HG03354 (cell line): ENCODE measurements around the gene PCDHGA10.
"Not testable (repeated sequence)": the region's sequence is repeated elsewhere in the genome, so short reads cannot be mapped to it uniquely, and the experiment has no call there.

Experiments used
- ATAC-seq: cut with Tn5 transposase; IDR thresholded peaks from one replicate; pipeline ENCODE4 v1.9.1; 2021; ENCODE audit warnings: mild to moderate bottlenecking; ENCODE audit not compliant: unreplicated experiment, poor library complexity, severe bottlenecking

Gene PCDHGA10

DNA sequence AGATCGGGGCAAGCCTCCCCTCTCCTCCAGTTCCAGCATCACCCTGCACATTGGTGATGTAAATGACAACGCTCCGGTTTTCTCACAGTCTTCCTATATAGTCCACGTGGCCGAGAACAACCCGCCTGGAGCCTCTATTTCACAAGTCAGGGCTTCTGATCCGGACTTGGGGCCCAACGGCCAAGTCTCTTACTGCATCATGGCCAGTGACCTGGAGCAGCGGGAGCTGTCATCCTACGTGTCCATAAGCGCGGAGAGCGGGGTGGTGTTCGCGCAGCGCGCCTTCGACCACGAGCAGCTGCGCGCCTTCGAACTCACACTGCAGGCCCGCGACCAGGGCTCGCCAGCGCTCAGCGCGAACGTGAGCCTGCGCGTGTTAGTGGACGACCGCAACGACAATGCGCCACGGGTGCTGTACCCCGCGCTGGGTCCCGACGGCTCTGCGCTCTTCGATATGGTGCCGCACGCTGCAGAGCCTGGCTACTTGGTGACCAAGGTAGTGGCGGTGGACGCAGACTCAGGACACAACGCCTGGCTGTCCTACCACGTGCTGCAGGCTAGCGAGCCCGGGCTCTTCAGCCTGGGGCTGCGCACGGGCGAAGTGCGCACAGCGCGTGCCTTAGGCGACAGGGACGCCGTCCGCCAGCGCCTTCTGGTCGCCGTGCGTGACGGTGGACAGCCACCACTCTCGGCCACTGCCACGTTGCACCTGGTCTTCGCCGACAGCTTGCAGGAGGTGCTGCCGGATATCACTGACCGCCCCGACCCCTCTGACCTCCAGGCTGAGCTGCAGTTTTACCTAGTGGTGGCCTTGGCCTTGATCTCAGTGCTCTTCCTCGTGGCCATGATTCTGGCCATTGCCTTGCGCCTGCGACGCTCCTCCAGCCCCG, 23.4 kb upstream of the PCDHGA10 start:
- no peak for ATAC-seq

DNA sequence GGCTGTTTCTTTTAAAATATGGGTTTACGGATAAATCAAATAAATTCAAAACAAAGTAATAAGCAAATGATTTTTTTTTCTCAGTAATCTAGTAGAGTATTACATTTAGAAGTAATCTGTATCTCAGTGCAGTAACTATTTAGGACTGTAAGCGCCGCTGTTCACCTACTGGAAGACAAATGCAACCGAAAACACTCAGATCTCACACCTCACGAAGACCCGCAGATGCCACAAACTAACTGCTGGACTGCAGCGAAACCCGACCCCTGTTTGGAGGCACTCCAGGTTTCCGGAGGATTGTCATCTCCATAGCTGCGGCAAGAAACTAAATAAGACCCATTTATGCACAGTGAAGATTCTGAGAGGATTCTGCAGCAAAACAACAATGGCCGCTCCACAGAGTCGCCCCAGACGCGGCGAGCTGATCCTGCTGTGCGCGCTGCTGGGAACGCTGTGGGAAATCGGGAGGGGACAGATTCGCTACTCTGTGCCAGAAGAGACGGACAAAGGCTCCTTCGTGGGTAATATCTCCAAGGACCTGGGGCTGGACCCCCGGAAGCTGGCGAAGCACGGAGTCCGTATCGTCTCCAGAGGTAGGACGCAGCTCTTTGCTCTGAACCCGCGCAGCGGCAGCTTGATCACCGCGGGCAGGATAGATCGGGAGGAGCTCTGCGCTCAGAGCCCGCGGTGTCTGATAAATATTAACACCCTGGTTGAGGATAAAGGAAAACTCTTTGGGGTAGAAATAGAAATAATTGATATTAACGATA, 20.2 kb upstream of the PCDHGA10 start, which contains the start of gene PCDHGA8:
TSS of gene PCDHGA8 (plus strand) at position 205 of the 770 bp plus-strand sequence. CDS start at position 386, 181 bp downstream.
- no peak for ATAC-seq

DNA sequence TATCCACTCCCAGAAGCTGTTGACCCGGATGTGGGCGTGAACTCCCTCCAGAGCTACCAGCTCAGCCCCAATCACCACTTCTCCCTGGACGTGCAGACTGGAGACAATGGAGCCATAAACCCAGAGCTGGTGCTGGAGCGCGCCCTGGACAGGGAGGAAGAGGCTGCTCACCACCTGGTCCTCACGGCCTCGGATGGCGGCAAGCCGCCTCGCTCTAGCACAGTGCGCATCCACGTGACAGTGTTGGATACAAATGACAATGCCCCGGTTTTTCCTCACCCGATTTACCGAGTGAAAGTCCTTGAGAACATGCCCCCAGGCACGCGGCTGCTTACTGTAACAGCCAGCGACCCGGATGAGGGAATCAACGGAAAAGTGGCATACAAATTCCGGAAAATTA, 19.5 kb upstream of the PCDHGA10 start:
- ATAC-seq, result no peak

DNA sequence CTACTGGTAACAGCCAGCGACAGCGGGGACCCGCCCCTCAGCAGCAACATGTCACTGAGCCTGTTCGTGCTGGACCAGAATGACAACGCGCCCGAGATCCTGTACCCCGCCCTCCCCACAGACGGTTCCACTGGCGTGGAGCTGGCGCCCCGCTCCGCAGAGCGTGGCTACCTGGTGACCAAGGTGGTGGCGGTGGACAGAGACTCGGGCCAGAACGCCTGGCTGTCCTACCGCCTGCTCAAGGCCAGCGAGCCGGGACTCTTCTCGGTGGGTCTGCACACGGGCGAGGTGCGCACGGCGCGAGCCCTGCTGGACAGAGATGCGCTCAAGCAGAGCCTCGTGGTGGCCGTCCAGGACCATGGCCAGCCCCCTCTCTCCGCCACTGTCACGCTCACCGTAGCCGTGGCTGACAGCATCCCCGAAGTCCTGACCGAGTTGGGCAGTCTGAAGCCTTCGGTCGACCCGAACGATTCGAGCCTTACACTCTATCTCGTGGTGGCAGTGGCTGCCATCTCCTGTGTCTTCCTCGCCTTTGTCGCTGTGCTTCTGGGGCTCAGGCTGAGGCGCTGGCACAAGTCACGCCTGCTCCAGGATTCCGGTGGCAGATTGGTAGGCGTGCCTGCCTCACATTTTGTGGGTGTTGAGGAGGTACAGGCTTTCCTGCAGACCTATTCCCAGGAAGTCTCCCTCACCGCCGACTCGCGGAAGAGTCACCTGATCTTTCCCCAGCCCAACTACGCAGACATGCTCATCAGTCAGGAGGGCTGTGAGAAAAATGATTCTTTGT, 18.2 kb upstream of the PCDHGA10 start:
- not testable (repeated sequence) for ATAC-seq

DNA sequence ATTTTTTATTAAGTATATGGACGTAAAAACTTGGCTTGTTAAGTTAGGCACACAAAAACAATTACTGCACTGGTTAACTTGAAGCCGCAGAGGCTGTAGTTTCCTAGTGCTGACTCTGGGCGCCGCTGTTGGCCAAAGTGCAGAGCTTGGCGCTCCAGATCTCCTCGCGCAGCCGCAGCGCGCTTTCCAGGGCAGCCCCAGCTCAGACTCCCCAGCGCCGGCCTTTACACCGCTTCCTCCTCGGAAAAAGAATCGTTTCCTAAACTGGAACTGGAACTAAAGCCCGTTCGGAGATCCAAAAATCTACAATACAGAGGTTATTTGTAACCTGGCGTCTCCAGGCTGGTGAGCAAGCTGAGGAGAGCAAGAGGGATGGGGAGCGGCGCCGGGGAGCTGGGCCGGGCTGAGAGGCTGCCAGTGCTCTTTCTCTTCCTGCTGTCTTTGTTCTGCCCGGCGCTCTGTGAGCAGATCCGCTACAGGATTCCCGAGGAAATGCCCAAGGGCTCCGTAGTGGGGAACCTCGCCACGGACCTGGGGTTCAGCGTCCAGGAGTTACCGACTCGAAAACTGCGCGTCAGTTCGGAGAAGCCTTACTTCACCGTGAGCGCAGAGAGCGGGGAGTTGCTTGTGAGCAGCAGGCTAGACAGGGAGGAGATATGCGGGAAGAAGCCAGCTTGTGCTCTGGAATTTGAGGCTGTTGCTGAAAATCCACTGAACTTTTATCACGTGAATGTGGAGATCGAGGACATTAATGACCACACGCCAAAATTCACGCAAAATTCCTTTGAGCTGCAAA, 14.8 kb upstream of the PCDHGA10 start, which contains the start of gene PCDHGB5:
TSS of gene PCDHGB5 (plus strand) at position 192 of the 796 bp plus-strand sequence. CDS start at position 373, 181 bp downstream.
- peak; percentile 93 for ATAC-seq

DNA sequence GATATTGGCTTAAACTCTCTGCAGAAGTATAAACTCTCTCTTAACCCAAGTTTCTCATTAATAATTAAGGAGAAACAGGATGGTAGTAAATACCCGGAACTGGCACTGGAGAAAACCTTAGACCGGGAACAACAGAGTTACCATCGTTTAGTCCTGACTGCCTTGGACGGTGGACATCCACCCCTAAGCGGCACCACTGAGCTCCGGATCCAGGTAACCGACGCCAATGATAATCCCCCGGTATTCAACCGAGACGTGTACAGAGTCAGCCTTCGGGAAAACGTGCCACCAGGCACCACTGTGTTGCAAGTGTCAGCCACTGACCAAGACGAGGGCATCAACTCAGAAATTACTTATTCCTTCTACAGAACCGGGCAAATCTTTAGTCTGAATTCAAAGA, 14.2 kb upstream of the PCDHGA10 start:
- no peak for ATAC-seq

DNA sequence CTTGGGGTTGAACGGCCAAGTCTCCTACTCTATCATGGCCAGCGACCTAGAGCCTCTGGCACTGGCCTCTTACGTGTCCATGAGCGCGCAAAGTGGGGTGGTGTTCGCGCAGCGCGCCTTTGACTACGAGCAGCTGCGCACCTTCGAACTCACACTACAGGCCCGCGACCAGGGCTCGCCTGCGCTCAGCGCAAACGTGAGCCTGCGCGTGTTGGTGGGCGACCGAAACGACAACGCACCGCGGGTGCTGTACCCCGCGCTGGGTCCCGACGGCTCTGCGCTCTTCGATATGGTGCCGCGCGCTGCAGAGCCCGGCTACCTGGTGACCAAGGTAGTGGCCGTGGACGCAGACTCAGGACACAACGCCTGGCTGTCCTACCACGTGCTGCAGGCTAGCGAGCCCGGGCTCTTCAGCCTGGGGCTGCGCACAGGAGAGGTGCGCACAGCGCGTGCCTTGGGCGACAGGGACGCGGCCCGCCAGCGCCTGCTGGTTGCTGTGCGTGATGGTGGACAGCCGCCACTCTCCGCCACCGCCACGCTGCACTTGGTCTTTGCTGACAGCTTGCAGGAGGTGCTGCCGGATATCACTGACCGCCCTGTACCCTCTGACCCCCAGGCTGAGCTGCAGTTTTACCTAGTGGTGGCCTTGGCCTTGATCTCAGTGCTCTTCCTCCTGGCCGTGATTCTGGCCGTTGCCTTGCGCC, 13.1 kb upstream of the PCDHGA10 start:
- no peak for ATAC-seq

DNA sequence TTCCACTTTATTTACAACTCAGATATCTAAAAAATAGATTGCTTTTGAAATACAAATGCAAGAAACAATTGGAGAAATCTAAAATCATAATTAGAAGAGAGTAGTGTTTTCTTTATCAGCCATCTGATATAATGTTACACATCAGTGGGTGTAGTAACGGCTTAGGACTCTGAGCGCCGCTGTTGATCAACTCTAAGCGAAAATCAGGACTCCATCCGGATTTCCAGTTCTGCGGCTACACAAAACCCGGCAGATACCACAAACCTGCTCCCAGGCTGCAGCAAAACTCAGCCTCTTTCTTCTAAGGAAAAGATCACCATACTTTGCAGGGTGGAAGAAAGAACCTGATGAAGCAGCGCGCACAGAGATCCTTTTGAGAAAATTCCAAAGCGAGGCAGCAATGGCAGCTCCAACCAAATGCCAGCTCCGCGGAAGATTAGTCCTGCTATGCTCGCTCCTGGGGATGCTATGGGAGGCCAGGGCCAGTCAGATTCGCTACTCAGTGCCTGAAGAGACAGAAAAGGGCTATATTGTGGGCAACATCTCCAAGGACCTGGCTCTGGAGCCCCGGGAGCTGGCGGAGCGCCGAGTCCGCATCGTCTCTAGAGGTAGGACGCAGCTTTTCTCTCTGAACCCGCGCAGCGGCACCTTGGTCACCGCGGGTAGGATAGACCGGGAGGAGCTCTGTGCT, 10.1 kb upstream of the PCDHGA10 start, which contains the start of gene PCDHGA9:
TSS of gene PCDHGA9 (plus strand) at position 226 of the 691 bp plus-strand sequence. CDS start at position 401, 175 bp downstream.
- no peak for ATAC-seq

DNA sequence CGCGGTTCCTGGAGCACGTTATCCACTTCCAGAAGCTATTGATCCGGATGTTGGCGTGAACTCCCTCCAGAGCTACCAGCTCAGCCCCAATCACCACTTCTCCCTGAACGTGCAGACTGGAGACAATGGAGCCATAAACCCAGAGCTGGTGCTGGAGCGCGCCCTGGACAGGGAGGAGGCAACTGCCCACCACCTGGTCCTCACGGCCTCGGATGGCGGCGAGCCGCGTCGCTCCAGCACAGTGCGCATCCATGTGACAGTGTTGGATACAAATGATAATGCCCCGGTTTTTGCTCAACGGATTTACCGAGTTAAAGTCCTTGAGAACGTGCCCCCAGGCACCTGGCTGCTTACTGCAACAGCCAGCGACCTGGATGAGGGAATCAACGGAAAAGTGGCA, 9.4 kb upstream of the PCDHGA10 start:
- no peak for ATAC-seq

DNA sequence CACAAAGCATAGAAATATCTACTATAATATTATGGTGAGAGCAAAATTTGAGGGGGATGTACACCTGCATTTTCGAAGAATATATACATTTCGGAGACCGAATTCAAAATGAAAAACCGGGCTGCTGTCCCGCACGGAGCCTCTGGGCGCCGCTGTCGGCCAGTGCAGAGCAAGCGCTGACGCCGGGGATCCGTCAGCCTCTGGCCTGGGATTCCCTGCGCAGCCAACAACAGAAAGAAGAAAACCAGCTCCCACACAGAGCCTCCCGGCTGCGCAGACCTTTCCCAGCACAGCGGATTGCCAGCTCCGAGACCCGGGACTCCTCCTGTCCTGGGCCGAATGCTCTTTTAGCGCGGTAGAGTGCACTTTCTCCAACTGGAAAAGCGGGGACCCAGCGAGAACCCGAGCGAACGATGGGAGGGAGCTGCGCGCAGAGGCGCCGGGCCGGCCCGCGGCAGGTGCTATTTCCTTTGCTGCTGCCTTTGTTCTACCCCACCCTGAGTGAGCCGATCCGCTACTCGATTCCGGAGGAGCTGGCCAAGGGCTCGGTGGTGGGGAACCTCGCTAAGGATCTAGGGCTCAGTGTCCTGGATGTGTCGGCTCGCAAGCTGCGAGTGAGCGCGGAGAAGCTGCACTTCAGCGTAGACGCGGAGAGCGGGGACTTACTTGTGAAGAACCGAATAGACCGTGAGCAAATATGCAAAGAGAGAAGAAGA, 4.8 kb upstream of the PCDHGA10 start, which contains the start of gene PCDHGB6:
TSS of gene PCDHGB6 (plus strand) at position 232 of the 716 bp plus-strand sequence. CDS start at position 414, 182 bp downstream.
- ATAC-seq, result peak; percentile 81

DNA sequence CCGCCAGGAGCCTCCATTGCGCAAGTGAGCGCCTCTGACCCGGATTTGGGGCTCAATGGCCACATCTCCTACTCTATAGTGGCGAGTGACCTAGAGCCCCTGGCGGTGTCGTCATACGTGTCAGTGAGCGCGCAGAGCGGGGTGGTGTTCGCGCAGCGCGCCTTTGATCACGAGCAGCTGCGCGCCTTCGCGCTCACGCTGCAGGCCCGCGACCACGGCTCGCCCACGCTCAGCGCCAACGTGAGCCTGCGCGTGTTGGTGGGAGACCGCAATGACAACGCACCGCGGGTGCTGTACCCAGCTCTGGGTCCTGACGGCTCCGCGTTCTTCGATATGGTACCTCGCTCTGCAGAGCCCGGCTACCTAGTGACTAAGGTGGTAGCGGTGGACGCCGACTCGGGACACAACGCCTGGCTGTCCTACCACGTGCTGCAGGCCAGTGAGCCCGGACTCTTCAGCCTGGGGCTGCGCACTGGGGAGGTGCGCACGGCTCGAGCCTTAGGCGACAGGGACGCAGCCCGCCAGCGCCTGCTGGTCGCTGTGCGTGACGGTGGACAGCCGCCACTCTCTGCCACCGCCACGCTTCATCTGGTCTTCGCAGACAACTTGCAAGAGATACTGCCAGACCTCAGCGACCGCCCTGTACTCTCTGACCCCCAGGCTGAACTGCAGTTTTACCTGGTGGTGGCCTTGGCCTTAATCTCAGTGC, 3.0 kb upstream of the PCDHGA10 start:
- no peak for ATAC-seq

DNA sequence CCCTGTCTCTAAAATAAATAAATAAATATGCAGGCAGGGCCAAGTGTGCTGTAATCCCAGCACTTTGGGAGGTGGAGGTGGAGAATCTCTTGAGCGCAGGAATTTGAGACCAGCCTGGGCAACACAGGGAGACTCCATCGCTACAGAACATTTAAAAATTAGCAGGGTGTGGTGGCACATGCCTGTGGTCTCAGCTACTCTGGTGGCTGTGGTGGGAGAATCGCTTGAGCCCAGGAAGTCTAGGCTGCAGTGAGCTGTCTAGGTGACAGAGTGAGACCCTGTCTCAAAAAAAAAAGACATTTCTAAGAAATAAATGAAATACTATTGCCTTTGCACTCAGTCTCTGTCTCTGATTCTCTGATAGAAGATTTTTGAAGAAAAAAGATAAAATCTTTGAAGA, 1.2 kb upstream of the PCDHGA10 start:
- ATAC-seq, result no peak

DNA sequence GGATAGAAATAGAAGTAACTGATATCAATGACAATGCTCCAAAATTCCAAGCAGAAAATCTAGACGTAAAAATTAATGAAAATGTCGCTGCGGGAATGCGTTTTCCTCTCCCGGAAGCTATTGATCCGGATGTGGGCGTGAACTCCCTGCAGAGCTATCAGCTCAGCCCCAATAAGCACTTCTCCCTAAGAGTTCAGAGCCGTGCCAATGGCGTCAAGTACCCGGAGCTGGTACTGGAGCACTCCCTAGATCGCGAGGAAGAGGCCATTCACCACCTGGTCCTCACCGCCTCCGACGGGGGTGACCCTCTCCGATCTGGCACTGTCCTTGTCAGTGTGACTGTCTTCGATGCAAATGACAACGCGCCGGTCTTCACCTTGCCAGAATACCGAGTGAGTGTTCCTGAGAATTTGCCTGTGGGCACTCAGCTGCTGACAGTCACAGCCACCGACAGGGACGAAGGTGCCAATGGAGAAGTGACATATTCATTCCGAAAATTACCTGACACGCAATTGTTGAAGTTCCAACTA, 818 bp downstream of the PCDHGA10 start:
- no peak for ATAC-seq

DNA sequence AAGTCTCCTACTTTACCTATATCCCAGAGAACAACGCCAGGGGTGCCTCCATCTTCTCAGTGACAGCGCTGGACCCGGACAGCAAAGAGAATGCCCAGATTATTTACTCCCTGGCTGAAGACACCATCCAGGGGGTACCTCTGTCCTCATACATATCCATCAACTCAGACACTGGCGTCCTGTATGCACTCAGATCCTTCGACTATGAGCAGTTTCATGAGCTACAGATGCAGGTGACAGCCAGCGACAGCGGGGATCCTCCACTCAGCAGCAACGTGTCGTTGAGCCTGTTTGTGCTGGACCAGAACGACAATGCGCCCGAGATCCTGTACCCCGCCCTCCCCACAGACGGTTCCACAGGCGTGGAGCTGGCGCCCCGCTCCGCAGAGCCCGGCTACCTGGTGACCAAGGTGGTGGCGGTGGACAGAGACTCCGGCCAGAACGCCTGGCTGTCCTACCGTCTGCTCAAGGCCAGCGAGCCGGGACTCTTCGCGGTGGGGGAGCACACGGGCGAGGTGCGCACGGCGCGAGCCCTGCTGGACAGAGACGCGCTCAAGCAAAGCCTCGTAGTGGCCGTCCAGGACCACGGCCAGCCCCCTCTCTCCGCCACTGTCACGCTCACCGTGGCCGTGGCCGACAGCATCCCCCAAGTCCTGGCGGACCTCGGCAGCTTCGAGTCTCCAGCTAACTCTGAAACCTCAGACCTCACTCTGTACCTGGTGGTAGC, 1.9 kb downstream of the PCDHGA10 start:
- not testable (repeated sequence) for ATAC-seq

DNA sequence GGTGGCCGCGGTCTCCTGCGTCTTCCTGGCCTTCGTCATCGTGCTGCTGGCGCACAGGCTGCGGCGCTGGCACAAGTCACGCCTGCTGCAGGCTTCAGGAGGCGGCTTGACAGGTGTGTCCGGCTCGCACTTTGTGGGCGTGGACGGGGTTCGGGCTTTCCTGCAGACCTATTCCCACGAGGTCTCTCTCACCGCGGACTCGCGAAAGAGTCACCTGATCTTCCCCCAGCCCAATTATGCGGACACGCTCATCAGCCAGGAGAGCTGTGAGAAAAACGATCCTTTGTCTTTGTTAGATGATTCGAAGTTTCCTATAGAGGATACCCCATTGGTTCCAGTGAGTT, 2.5 kb downstream of the PCDHGA10 start:
- not testable (repeated sequence) for ATAC-seq
